Measurements from ENCODE around the gene CFAP206. TPM values are rescaled to one million over a fixed set of nuclear protein-coding genes. Genes with fewer than 3 reads are reported as not detected.

Gene CFAP206
- total RNA-seq, 4 donors from 2014 or later: 0.23 to 0.47 TPM; not detected in 2

- Histone ChIP-seq H3K27me3 (no peaks in the 10 kb centered on the region), H3K4me1 (peaks cover 4 to 12% (median 5%) of the 10 kb centered on the region in 3 donors), H3K4me3 (peak within 1 kb of the TSS; percentile 89 to 90), H3K36me3 (peaks cover 0 to 4% of the 10 kb centered on the region in 2 donors), H3K27ac (peak within 1 kb of the TSS; percentile 82 to 94 (median 90)), H3K9me3 (no peaks in the 10 kb centered on the region)
- peak; percentile 74 for TF ChIP-seq POLR2AphosphoS5 (IDR thresholded peaks at IDR 0.05)
- peak in 3 of 4 experiments; percentile 32 to 56 (median 39) for TF ChIP-seq CTCF (IDR thresholded peaks at IDR 0.05)
- no peak for TF ChIP-seq EP300 (IDR thresholded peaks at IDR 0.05)
- peak; percentile 46 to 71 for TF ChIP-seq POLR2A (IDR thresholded peaks at IDR 0.05)
- peak; percentile 98 for ATAC-seq
- 0 to 1% methylated on average over 9 to 21 of the region's 70 CpGs for WGBS, 2 donors (ENCODE audit: low coverage in 1 of 2)
Observed at GRCh38 chr6:87472525-87473418, 65.0 kb downstream of the CFAP206 start, which contains the start of gene SLC35A1. Gene SLC35A1, plus strand, starts transcription at chr6:87472974. Its CDS starts 30 bp downstream, at chr6:87473004.

- Histone ChIP-seq H3K36me3 (peaks cover 0 to 10% of the 10 kb centered on the region in 2 donors), H3K4me1 (peaks cover 4 to 12% (median 5%) of the 10 kb centered on the region in 3 donors), H3K9me3 (no peaks in the 10 kb centered on the region), H3K27me3 (no peaks in the 10 kb centered on the region), H3K4me3 (peak overlapping the region; percentile 89 to 90), H3K27ac (peak overlapping the region; percentile 82 to 94 (median 90))
- WGBS, 2 donors (ENCODE audit: low coverage in 1 of 2): 0% methylated on average over 6 of the region's 15 CpGs
- no peak for TF ChIP-seq EP300 (IDR thresholded peaks at IDR 0.05)
- TF ChIP-seq CTCF (IDR thresholded peaks at IDR 0.05): no peak
- no peak for TF ChIP-seq POLR2AphosphoS5 (IDR thresholded peaks at IDR 0.05)
- no peak for TF ChIP-seq POLR2A (IDR thresholded peaks at IDR 0.05)
- ATAC-seq: peak; percentile 78
Observed at GRCh38 chr6:87473419-87473903, 65.7 kb downstream of the CFAP206 start.

- TF ChIP-seq POLR2A (IDR thresholded peaks at IDR 0.05) (no peak), CTCF (IDR thresholded peaks at IDR 0.05) (no peak), EP300 (IDR thresholded peaks at IDR 0.05) (no peak), POLR2AphosphoS5 (IDR thresholded peaks at IDR 0.05) (no peak)
- no peak for ATAC-seq
Observed at GRCh38 chr6:87481931-87482330, 74.2 kb downstream of the CFAP206 start.

GRCh38 chr6:87482366-87482765, 74.6 kb downstream of the CFAP206 start:
- Histone ChIP-seq H3K36me3 (peaks cover 0 to 36% of the 10 kb centered on the region in 2 donors), H3K4me1 (no peaks in the 10 kb centered on the region), H3K9me3 (no peaks in the 10 kb centered on the region), H3K27ac (no peak overlapping the region), H3K4me3 (no peak overlapping the region), H3K27me3 (no peaks in the 10 kb centered on the region)
- 72 to 79% methylated on average over 2 to 4 of the region's 4 CpGs for WGBS, 2 donors (ENCODE audit: low coverage in 1 of 2)
- no peak for TF ChIP-seq POLR2A (IDR thresholded peaks at IDR 0.05)
- TF ChIP-seq EP300 (IDR thresholded peaks at IDR 0.05): no peak
- no peak for TF ChIP-seq CTCF (IDR thresholded peaks at IDR 0.05)
- TF ChIP-seq POLR2AphosphoS5 (IDR thresholded peaks at IDR 0.05): no peak
- ATAC-seq: no peak

More at GRCh38 chr6:87481931-87482330, 74.2 kb downstream of the CFAP206 start:
- Histone ChIP-seq H3K9me3 (no peaks in the 10 kb centered on the region), H3K4me3 (no peak overlapping the region), H3K27ac (no peak overlapping the region), H3K27me3 (no peaks in the 10 kb centered on the region), H3K4me1 (no peaks in the 10 kb centered on the region), H3K36me3 (peaks cover 0 to 36% of the 10 kb centered on the region in 2 donors)
- 86 to 88% methylated on average over 3 of the region's 3 CpGs for WGBS, 2 donors (ENCODE audit: low coverage in 1 of 2)

All from gastroesophageal sphincter (tissue), 4 donors.